Neural crest cell (in vitro differentiated cells): ENCODE data around the gene CXCL3. TPM values are rescaled to one million over a fixed set of nuclear protein-coding genes. Genes with fewer than 3 reads are reported as not detected.

Experiments used
- DNase-seq: peaks from one replicate; pipeline ENCODE4 v3.0.0; 2021; ENCODE audit warnings: low read depth, mixed read lengths, low spot score
- H3K27ac Mint-ChIP-seq: one replicate; pipeline ENCODE4 v1.8.0; 2021; ENCODE audit warnings: mild to moderate bottlenecking, mixed read lengths; ENCODE audit not compliant: unreplicated experiment
- H3K27me3 Mint-ChIP-seq: 2 replicates; pipeline ENCODE4 v1.8.0; 2021; ENCODE audit warnings: low read depth, mild to moderate bottlenecking, mixed read lengths
- H3K36me3 Mint-ChIP-seq: 2 replicates; pipeline ENCODE4 v1.8.0; 2021; ENCODE audit warnings: low read depth, mild to moderate bottlenecking, mixed read lengths
- H3K4me1 Mint-ChIP-seq: 2 replicates; pipeline ENCODE4 v1.8.0; 2021; ENCODE audit warnings: mixed read lengths
- H3K4me3 Mint-ChIP-seq: one replicate; pipeline ENCODE4 v1.8.0; 2021; ENCODE audit warnings: mild to moderate bottlenecking, mixed read lengths
- H3K9me3 Mint-ChIP-seq: 2 replicates; pipeline ENCODE4 v1.8.0; 2021; ENCODE audit warnings: mixed read lengths
- CTCF ChIP-seq: fragments of 200-600 bp; sonication (generic); conservative IDR thresholded peaks from 2 replicates; pipeline ENCODE4 v1.5.0; 2021; ENCODE audit warnings: antibody characterized with exemption, mild to moderate bottlenecking
- total RNA-seq: library from RNA; stranded (reverse); gene quantifications from 2 replicates; pipeline ENCODE4 v1.2.1, GENCODE V29; 2021

The CXCL3 gene
- total RNA-seq, 1 donor from 2014 or later: 0.63 TPM

- DNase-seq: no peak
- H3K36me3 Mint-ChIP-seq: no peaks in the 10 kb centered on the region
- no peaks in the 10 kb centered on the region for H3K9me3 Mint-ChIP-seq
- H3K4me1 Mint-ChIP-seq: peaks cover 16% of the 10 kb centered on the region
- no peak for TF ChIP-seq CTCF
- peaks cover 49% of the 10 kb centered on the region for H3K27me3 Mint-ChIP-seq
- H3K4me3 Mint-ChIP-seq: peak overlapping the region; percentile 91
- no peak overlapping the region for H3K27ac Mint-ChIP-seq
Measured at GRCh38 chr4:74037076-74037955, 1.2 kb downstream of the CXCL3 start.

GRCh38 chr4:74033739-74034138 lies 4.8 kb downstream of the CXCL3 start:
- Mint-ChIP-seq H3K36me3 (no peaks in the 10 kb centered on the region), H3K27me3 (peaks cover 23% of the 10 kb centered on the region), H3K9me3 (no peaks in the 10 kb centered on the region), H3K27ac (no peak overlapping the region), H3K4me3 (no peak overlapping the region), H3K4me1 (peaks cover 8% of the 10 kb centered on the region)
- no peak for TF ChIP-seq CTCF
- DNase-seq: no peak

DNA sequence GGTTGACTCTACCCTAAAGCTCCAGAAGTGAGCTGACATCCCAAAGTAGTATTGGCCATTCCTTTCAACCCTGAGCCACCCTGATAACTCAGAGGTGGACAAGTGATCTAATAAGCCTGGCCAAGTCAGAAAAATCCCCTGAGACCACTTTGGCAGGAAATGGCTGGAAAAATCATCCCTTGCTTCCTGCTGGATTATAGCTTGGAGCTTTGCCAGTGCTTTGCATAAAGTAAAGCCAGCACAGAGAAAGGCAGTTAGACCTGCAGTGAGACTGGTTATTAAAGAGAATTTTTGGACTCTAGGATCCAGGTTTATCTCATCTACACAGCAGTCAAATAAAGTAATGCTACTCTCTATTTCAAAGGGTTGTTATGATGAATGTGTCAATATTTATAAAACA lies 6.4 kb downstream of the CXCL3 start:
- Mint-ChIP-seq H3K9me3 (no peaks in the 10 kb centered on the region), H3K36me3 (no peaks in the 10 kb centered on the region), H3K4me3 (no peak overlapping the region), H3K27me3 (peaks cover 12% of the 10 kb centered on the region), H3K27ac (no peak overlapping the region), H3K4me1 (no peaks in the 10 kb centered on the region)
- TF ChIP-seq CTCF: no peak
- no peak for DNase-seq

- no peak overlapping the region for H3K4me3 Mint-ChIP-seq
- no peaks in the 10 kb centered on the region for H3K4me1 Mint-ChIP-seq
- TF ChIP-seq CTCF: no peak
Measured at GRCh38 chr4:74031576-74031975, 6.9 kb downstream of the CXCL3 start.

DNA sequence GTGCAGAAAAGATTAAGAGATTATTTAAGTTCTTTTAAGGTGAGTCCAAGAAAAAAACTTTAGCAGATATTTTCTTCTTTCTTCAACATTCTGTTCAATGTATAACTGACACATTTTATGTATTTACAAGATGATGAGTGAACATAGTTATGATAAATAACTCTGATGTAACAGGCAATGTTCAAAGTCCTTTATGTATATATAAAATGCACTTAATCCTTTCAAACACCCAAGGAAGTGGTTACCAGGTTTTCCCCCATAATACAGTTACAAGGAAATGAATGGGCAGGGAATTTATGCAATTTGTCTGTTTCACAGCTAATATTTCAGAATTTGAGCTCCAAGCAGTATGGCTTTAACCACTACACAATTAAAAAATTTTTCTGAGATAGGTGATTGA lies 8.2 kb downstream of the CXCL3 start:
- peaks cover 6% of the 10 kb centered on the region for H3K27me3 Mint-ChIP-seq
- H3K4me1 Mint-ChIP-seq: no peaks in the 10 kb centered on the region
- H3K27ac Mint-ChIP-seq: no peak overlapping the region
- peaks cover 2% of the 10 kb centered on the region for H3K9me3 Mint-ChIP-seq
- no peak for DNase-seq
- H3K4me3 Mint-ChIP-seq: no peak overlapping the region
- no peak for TF ChIP-seq CTCF
- H3K36me3 Mint-ChIP-seq: no peaks in the 10 kb centered on the region

More at GRCh38 chr4:74031576-74031975, 6.9 kb downstream of the CXCL3 start:
- DNase-seq: no peak
- Mint-ChIP-seq H3K9me3 (no peaks in the 10 kb centered on the region), H3K36me3 (no peaks in the 10 kb centered on the region), H3K27ac (no peak overlapping the region), H3K27me3 (peaks cover 11% of the 10 kb centered on the region)
